ENCODE measurements around the gene TAF11L8. TPM values are rescaled to one million over a fixed set of nuclear protein-coding genes. Genes with fewer than 3 reads are reported as not detected.

The TAF11L8 gene
- total RNA-seq, 1 donor from 2014 or later: not detected

Other genes with a start within 250 kb of the TAF11L8 start
- not detected in 2 replicates for gene TAF11L2, start 92.7 kb downstream of the TAF11L8 start, total RNA-seq
- gene TAF11L3, start 72.6 kb downstream of the TAF11L8 start, total RNA-seq: not detected in 2 replicates
- gene TAF11L4, start 69.2 kb downstream of the TAF11L8 start, total RNA-seq: not detected in 2 replicates
- not detected in 2 replicates for gene TAF11L5, start 65.7 kb downstream of the TAF11L8 start, total RNA-seq
- not detected in 2 replicates for gene TAF11L6, start 62.3 kb downstream of the TAF11L8 start, total RNA-seq
- not detected in 2 replicates for gene TAF11L7, start 5.2 kb downstream of the TAF11L8 start, total RNA-seq
- gene TAF11L9, start 3.4 kb upstream of the TAF11L8 start, total RNA-seq: not detected in 2 replicates
- not detected in 2 replicates for gene TAF11L10, start 6.9 kb upstream of the TAF11L8 start, total RNA-seq
- gene TAF11L11, start 13.2 kb upstream of the TAF11L8 start, total RNA-seq: not detected in 2 replicates
- gene TAF11L12, start 19.4 kb upstream of the TAF11L8 start, total RNA-seq: not detected in 2 replicates
- gene TAF11L13, start 41.1 kb upstream of the TAF11L8 start, total RNA-seq: not detected in 2 replicates
- not detected in 2 replicates for gene TAF11L14, start 43.5 kb upstream of the TAF11L8 start, total RNA-seq